Measurements from ENCODE around the gene RFX7.

The RFX7 gene

DNA sequence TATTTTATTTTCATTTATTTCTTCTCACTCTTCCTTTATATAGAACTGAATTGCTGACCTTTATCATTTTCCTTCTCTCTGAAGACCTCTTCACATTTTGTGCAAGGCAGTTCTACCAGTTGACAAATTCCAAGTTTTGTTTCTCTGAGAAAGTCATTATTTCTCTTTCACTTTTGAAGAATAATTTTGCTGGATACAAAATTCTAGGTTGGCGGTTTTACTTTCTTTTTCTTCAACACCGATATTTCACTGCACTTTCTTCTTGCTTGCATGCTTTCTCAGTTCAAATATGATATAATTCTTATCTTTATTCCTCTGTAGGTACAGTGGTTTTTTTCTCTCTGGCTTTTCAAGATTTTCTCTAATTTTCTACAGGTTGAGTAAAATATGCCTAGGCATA lies 15.9 kb downstream of the RFX7 start:
- DNase-seq (ENCODE audit: low read depth, low spot score): no peak
- peaks cover 9% of the 10 kb centered on the region for H3K36me3 ChIP-seq (ENCODE audit: control insufficient read depth, insufficient read depth, low read length)
- H3K27ac ChIP-seq (ENCODE audit: low read length): no peak overlapping the region
- peaks cover 3% of the 10 kb centered on the region; the same call in 1 of the 2 replicates for H3K9me3 ChIP-seq (ENCODE audit: control insufficient read depth, insufficient read depth, low read length)
- no CpG with 5 or more reads among the region's 2 CpGs for WGBS (ENCODE audit: insufficient coverage, insufficient read length)
- no peaks in the 10 kb centered on the region for H3K4me1 ChIP-seq (ENCODE audit: control insufficient read depth, insufficient read depth, low read length)
- H3K4me3 ChIP-seq (ENCODE audit: low read length): no peak overlapping the region
- H3K27me3 ChIP-seq (ENCODE audit: control insufficient read depth, insufficient read depth, low read length): no peaks in the 10 kb centered on the region

- no peak for DNase-seq (ENCODE audit: low read depth, low spot score)
- no CpG with 5 or more reads among the region's 3 CpGs for WGBS (ENCODE audit: insufficient coverage, insufficient read length)
- Histone ChIP-seq H3K27ac (ENCODE audit: low read length) (no peak overlapping the region), H3K4me3 (ENCODE audit: low read length) (no peak overlapping the region), H3K9me3 (ENCODE audit: control insufficient read depth, insufficient read depth, low read length) (peaks cover 3% of the 10 kb centered on the region; the same call in 1 of the 2 replicates), H3K4me1 (ENCODE audit: control insufficient read depth, insufficient read depth, low read length) (no peaks in the 10 kb centered on the region), H3K27me3 (ENCODE audit: control insufficient read depth, insufficient read depth, low read length) (no peaks in the 10 kb centered on the region), H3K36me3 (ENCODE audit: control insufficient read depth, insufficient read depth, low read length) (peaks cover 9% of the 10 kb centered on the region)
Measured at GRCh38 chr15:56227306-56227705, 16.4 kb downstream of the RFX7 start.

DNA sequence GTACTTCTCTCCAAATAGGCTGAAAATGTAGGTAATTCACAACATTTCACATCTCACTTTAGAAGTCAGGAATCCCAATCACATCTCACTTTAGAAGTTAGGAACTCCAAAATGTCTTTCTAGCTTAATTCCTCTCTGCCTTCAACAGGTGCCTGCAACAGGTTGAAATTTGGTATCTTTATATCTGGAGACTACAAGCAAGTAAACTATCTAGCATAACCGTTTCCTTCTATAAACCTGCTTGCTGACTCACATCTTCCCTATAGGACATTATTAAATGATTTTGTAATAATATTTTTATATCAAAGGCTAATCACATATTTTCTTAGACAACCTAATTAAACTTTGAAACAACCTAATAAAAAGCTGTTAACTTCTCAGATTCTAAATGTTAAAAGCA lies 18.2 kb downstream of the RFX7 start:
- Histone ChIP-seq H3K4me3 (ENCODE audit: low read length) (no peak overlapping the region), H3K36me3 (ENCODE audit: control insufficient read depth, insufficient read depth, low read length) (no peaks in the 10 kb centered on the region), H3K9me3 (ENCODE audit: control insufficient read depth, insufficient read depth, low read length) (no peaks in the 10 kb centered on the region; the same call in 1 of the 2 replicates), H3K27me3 (ENCODE audit: control insufficient read depth, insufficient read depth, low read length) (no peaks in the 10 kb centered on the region), H3K4me1 (ENCODE audit: control insufficient read depth, insufficient read depth, low read length) (no peaks in the 10 kb centered on the region), H3K27ac (ENCODE audit: low read length) (no peak overlapping the region)
- no peak for DNase-seq (ENCODE audit: low read depth, low spot score)
- no CpG with 5 or more reads among the region's 1 CpG for WGBS (ENCODE audit: insufficient coverage, insufficient read length)

GRCh38 chr15:56222302-56222701 lies 21.4 kb downstream of the RFX7 start:
- H3K27me3 ChIP-seq (ENCODE audit: control insufficient read depth, insufficient read depth, low read length): no peaks in the 10 kb centered on the region
- DNase-seq (ENCODE audit: low read depth, low spot score): no peak
- no peak overlapping the region for H3K4me3 ChIP-seq (ENCODE audit: low read length)
- H3K27ac ChIP-seq (ENCODE audit: low read length): no peak overlapping the region
- H3K4me1 ChIP-seq (ENCODE audit: control insufficient read depth, insufficient read depth, low read length): no peaks in the 10 kb centered on the region
- WGBS (ENCODE audit: insufficient coverage, insufficient read length): no CpG with 5 or more reads among the region's 3 CpGs
- H3K9me3 ChIP-seq (ENCODE audit: control insufficient read depth, insufficient read depth, low read length): no peaks in the 10 kb centered on the region; the same call in 1 of the 2 replicates
- no peaks in the 10 kb centered on the region for H3K36me3 ChIP-seq (ENCODE audit: control insufficient read depth, insufficient read depth, low read length)

GRCh38 chr15:56217341-56217740 lies 26.3 kb downstream of the RFX7 start:
- Histone ChIP-seq H3K36me3 (ENCODE audit: control insufficient read depth, insufficient read depth, low read length) (no peaks in the 10 kb centered on the region), H3K27ac (ENCODE audit: low read length) (no peak overlapping the region), H3K4me3 (ENCODE audit: low read length) (no peak overlapping the region), H3K9me3 (ENCODE audit: control insufficient read depth, insufficient read depth, low read length) (no peaks in the 10 kb centered on the region), H3K27me3 (ENCODE audit: control insufficient read depth, insufficient read depth, low read length) (no peaks in the 10 kb centered on the region), H3K4me1 (ENCODE audit: control insufficient read depth, insufficient read depth, low read length) (no peaks in the 10 kb centered on the region)
- no peak for DNase-seq (ENCODE audit: low read depth, low spot score)

DNA sequence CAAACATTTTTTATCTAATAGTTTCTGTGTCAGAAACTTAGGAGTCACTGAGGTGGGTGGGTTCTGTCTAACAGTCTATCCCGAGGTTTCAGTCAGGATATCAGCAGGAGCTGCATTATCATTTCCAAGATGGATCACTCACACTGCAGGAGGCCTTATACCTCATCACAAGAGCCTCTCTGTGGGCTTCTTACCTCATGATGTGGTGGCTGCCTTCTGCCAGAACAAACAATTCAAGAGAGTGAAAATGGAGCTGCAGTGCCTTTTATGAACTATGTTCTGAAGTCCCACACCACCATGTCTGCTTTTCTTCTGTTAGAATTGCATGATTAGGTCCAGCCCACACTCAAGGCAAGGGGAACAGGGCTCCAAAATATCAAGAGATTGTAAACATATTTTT lies 27.9 kb downstream of the RFX7 start:
- Histone ChIP-seq H3K9me3 (ENCODE audit: control insufficient read depth, insufficient read depth, low read length) (no peaks in the 10 kb centered on the region), H3K27ac (ENCODE audit: low read length) (no peak overlapping the region), H3K27me3 (ENCODE audit: control insufficient read depth, insufficient read depth, low read length) (no peaks in the 10 kb centered on the region), H3K4me3 (ENCODE audit: low read length) (no peak overlapping the region), H3K4me1 (ENCODE audit: control insufficient read depth, insufficient read depth, low read length) (no peaks in the 10 kb centered on the region), H3K36me3 (ENCODE audit: control insufficient read depth, insufficient read depth, low read length) (no peaks in the 10 kb centered on the region)
- WGBS (ENCODE audit: insufficient coverage, insufficient read length): no CpG with 5 or more reads among the region's 1 CpG
- no peak for DNase-seq (ENCODE audit: low read depth, low spot score)

GRCh38 chr15:56211960-56212550 lies 31.6 kb downstream of the RFX7 start:
- no CpG with 5 or more reads among the region's 4 CpGs for whole genome bisulfite sequencing (ENCODE audit: insufficient coverage, insufficient read length)
- Histone ChIP-seq H3K27ac (ENCODE audit: low read length) (no peak overlapping the region), H3K9me3 (ENCODE audit: control insufficient read depth, insufficient read depth, low read length) (no peaks in the 10 kb centered on the region), H3K4me3 (ENCODE audit: low read length) (no peak overlapping the region), H3K4me1 (ENCODE audit: control insufficient read depth, insufficient read depth, low read length) (no peaks in the 10 kb centered on the region), H3K36me3 (ENCODE audit: control insufficient read depth, insufficient read depth, low read length) (no peaks in the 10 kb centered on the region), H3K27me3 (ENCODE audit: control insufficient read depth, insufficient read depth, low read length) (no peaks in the 10 kb centered on the region)
- DNase-seq (ENCODE audit: low read depth, low spot score): no peak

GRCh38 chr15:56211064-56211463 lies 32.6 kb downstream of the RFX7 start:
- no peaks in the 10 kb centered on the region for H3K9me3 ChIP-seq (ENCODE audit: control insufficient read depth, insufficient read depth, low read length)

DNA sequence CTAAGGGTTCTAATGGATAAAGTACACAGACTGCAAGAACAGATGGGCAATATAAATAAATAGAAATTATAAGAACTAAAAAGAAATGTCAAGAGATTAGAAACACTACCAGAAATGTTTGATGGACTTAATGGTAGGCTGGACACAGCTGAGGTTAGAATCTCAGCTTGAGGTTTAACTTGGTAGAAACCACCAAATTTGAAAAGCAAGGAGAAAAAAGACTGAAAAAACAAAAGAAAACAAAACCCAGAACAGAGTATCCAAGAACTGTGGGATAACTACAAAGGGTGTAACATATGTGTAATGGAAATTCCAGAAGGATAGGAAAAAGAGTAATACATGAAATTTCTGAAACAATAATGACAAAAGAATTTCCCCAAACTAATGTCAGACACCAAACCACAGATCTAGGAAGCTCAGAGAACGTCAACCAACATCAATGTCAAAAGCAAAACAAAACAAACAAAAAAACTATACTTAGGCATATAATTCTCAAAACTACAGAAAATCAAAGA lies 35.0 kb downstream of the RFX7 start:
- no peak overlapping the region for H3K27ac ChIP-seq (ENCODE audit: low read length)
- no peak for DNase-seq (ENCODE audit: low read depth, low spot score)
- H3K4me3 ChIP-seq (ENCODE audit: low read length): no peak overlapping the region
- H3K9me3 ChIP-seq (ENCODE audit: control insufficient read depth, insufficient read depth, low read length): no peaks in the 10 kb centered on the region
- no peaks in the 10 kb centered on the region for H3K27me3 ChIP-seq (ENCODE audit: control insufficient read depth, insufficient read depth, low read length)
- H3K36me3 ChIP-seq (ENCODE audit: control insufficient read depth, insufficient read depth, low read length): no peaks in the 10 kb centered on the region
- no peaks in the 10 kb centered on the region for H3K4me1 ChIP-seq (ENCODE audit: control insufficient read depth, insufficient read depth, low read length)
- no CpG with 5 or more reads among the region's 1 CpG for WGBS (ENCODE audit: insufficient coverage, insufficient read length)

More at GRCh38 chr15:56211064-56211463, 32.6 kb downstream of the RFX7 start:
- Histone ChIP-seq H3K4me3 (ENCODE audit: low read length) (no peak overlapping the region), H3K27me3 (ENCODE audit: control insufficient read depth, insufficient read depth, low read length) (no peaks in the 10 kb centered on the region), H3K4me1 (ENCODE audit: control insufficient read depth, insufficient read depth, low read length) (no peaks in the 10 kb centered on the region), H3K36me3 (ENCODE audit: control insufficient read depth, insufficient read depth, low read length) (no peaks in the 10 kb centered on the region), H3K27ac (ENCODE audit: low read length) (no peak overlapping the region)
- no peak for DNase-seq (ENCODE audit: low read depth, low spot score)

- Histone ChIP-seq H3K36me3 (ENCODE audit: control insufficient read depth, insufficient read depth, low read length) (no peaks in the 10 kb centered on the region), H3K4me3 (ENCODE audit: low read length) (no peak overlapping the region), H3K27ac (ENCODE audit: low read length) (no peak overlapping the region), H3K4me1 (ENCODE audit: control insufficient read depth, insufficient read depth, low read length) (no peaks in the 10 kb centered on the region), H3K9me3 (ENCODE audit: control insufficient read depth, insufficient read depth, low read length) (no peaks in the 10 kb centered on the region), H3K27me3 (ENCODE audit: control insufficient read depth, insufficient read depth, low read length) (no peaks in the 10 kb centered on the region)
- no peak for DNase-seq (ENCODE audit: low read depth, low spot score)
- no CpG with 5 or more reads among the region's 2 CpGs for WGBS (ENCODE audit: insufficient coverage, insufficient read length)
Measured at GRCh38 chr15:56208185-56208584, 35.5 kb downstream of the RFX7 start.

DNA sequence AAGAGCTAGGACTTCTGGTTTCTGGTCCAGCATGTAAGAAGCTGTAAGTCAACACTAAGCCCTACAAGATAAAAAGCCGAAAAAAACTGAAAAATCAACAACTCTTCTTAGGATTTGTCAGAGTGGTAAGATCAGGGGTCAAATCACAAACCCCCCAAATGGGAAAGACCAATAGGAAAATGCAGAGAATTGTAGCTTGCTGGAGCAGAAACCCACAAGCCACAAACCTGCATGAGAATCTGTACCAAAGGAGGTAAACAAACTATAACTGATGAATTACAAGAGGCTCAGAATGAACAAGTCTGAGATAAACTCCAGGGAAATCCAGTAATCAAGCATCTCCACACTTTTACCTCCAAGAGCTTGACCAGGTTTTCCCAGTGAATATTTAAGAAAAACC lies 36.0 kb downstream of the RFX7 start:
- H3K4me1 ChIP-seq (ENCODE audit: control insufficient read depth, insufficient read depth, low read length): no peaks in the 10 kb centered on the region
- DNase-seq (ENCODE audit: low read depth, low spot score): no peak
- no CpG with 5 or more reads among the region's 1 CpG for WGBS (ENCODE audit: insufficient coverage, insufficient read length)
- no peak overlapping the region for H3K4me3 ChIP-seq (ENCODE audit: low read length)
- no peaks in the 10 kb centered on the region for H3K27me3 ChIP-seq (ENCODE audit: control insufficient read depth, insufficient read depth, low read length)
- no peaks in the 10 kb centered on the region for H3K9me3 ChIP-seq (ENCODE audit: control insufficient read depth, insufficient read depth, low read length)
- H3K36me3 ChIP-seq (ENCODE audit: control insufficient read depth, insufficient read depth, low read length): no peaks in the 10 kb centered on the region
- no peak overlapping the region for H3K27ac ChIP-seq (ENCODE audit: low read length)

All from iPS DF 6.9 (cell line).